Endothelial cell of umbilical vein (primary cell): ENCODE results near the gene SLC4A5. TPM values are rescaled to one million over a fixed set of nuclear protein-coding genes. Genes with fewer than 3 reads are reported as not detected.

ENCODE experiments used
- BruUV-seq: library from RNA; stranded (reverse); fragments of 400-500 nt; replicated peaks from 2 replicates; lab custom pipeline; 2021; lab: Mats Ljungman, UMichigan
- CTCF ChIA-PET: fragments of 300-600, 350-600 bp; sonication (Branson Sonifier 250); formaldehyde crosslinking; loops from one replicate; lab custom pipeline; 2021; ENCODE audit warnings: antibody characterized with exemption, inconsistent platforms; lab: Charles Lee
- POLR2A ChIA-PET: fragments of 300-600, 350-600 bp; sonication (Branson Sonifier 250); formaldehyde crosslinking; loops from one replicate; lab custom pipeline; 2021; ENCODE audit warnings: antibody characterized with exemption, inconsistent platforms; lab: Charles Lee
- DNase-seq: peaks from one replicate; pipeline ENCODE4 v3.0.0-alpha.2; 2011; ENCODE audit warnings: low read depth, low spot score
- FAIRE-seq: peaks from 2 replicates; lab custom pipeline; 2011; peaks lifted over from hg19 to GRCh38; lab: Jason Lieb, UNC
- H2AFZ ChIP-seq: 2 replicates; pipeline ENCODE4 v1.6.0; 2012; ENCODE audit warnings: low read depth, low read length, control low read depth, inconsistent platforms
- H3K27ac ChIP-seq: 2 replicates; pipeline ENCODE4 v1.5.1; 2011; ENCODE audit warnings: low read depth, mild to moderate bottlenecking, control low read depth, low read length, moderate library complexity; ENCODE audit not compliant: insufficient read depth
- H3K27me3 ChIP-seq, 2 experiments: 2 replicates each; pipeline versions ENCODE4 v1.6.0 to v1.6.1; 2011; ENCODE audit warnings: low read length in 2 of 2, mixed read lengths in 1 of 2; ENCODE audit not compliant: control insufficient read depth in 2 of 2, insufficient read depth in 2 of 2
- H3K36me3 ChIP-seq, 2 experiments: 2 replicates in 1 of 2; 3 replicates in 1 of 2; pipeline ENCODE4 v1.5.1; 2011; ENCODE audit warnings: low read length in 2 of 2, mild to moderate bottlenecking in 1 of 2, moderate library complexity in 1 of 2; ENCODE audit not compliant: control insufficient read depth in 2 of 2, insufficient read depth in 2 of 2; ENCODE audit errors: extremely low read depth in 1 of 2
- H3K4me1 ChIP-seq: 3 replicates; pipeline ENCODE4 v1.5.1; 2011; ENCODE audit warnings: mild to moderate bottlenecking, low read length; ENCODE audit not compliant: control insufficient read depth, insufficient read depth; ENCODE audit errors: extremely low read depth
- H3K4me2 ChIP-seq: 2 replicates; pipeline ENCODE4 v1.6.1; 2011; ENCODE audit warnings: low read length, control low read depth, mixed read lengths; ENCODE audit not compliant: insufficient read depth
- H3K4me3 ChIP-seq, 3 experiments: fragments of 200-600 bp in 1 of 3; sonication (generic), shearing (Covaris generic) in 1 of 3; replicated peaks in 1 of 3; 2 replicates each; pipeline ENCODE4 v1.5.1; 2011 to 2016; ENCODE audit warnings: control low read depth in 3 of 3, low read length in 3 of 3, mild to moderate bottlenecking in 2 of 3, inconsistent platforms in 1 of 3, low read depth in 1 of 3, moderate library complexity in 1 of 3; ENCODE audit not compliant: insufficient read depth in 1 of 3
- H3K79me2 ChIP-seq: 2 replicates; pipeline ENCODE4 v1.6.0; 2012; ENCODE audit warnings: low read length, inconsistent platforms; ENCODE audit not compliant: control insufficient read depth, insufficient read depth
- H3K9ac ChIP-seq: replicated peaks from 2 replicates; pipeline ENCODE3; 2011; ENCODE audit warnings: low read length, control low read depth; ENCODE audit not compliant: insufficient read depth; ENCODE audit errors: extremely low read depth
- H3K9me1 ChIP-seq: replicated peaks from 3 replicates; pipeline ENCODE4 v1.6.0; 2011; ENCODE audit warnings: mild to moderate bottlenecking, low read length; ENCODE audit not compliant: control insufficient read depth, insufficient read depth; ENCODE audit errors: extremely low read depth
- H3K9me3 ChIP-seq: replicated peaks from 2 replicates; pipeline ENCODE4 v1.5.1; 2012; ENCODE audit warnings: low read length, inconsistent platforms; ENCODE audit not compliant: control insufficient read depth, insufficient read depth
- H4K20me1 ChIP-seq: replicated peaks from 2 replicates; pipeline ENCODE3; 2011; ENCODE audit warnings: mild to moderate bottlenecking, low read length; ENCODE audit not compliant: control insufficient read depth, insufficient read depth; ENCODE audit errors: extremely low read depth
- CTCF ChIP-seq, 2 donors: IDR thresholded peaks; 1 replicate in 1 of 2; 2 replicates in 1 of 2; pipeline ENCODE4 v1.5.1; 2011; ENCODE audit warnings: low read length in 2 of 2, mild to moderate bottlenecking in 2 of 2, moderate library complexity in 2 of 2, control low read depth in 1 of 2, inconsistent platforms in 1 of 2, low read depth in 1 of 2; ENCODE audit not compliant: insufficient read depth in 1 of 2; ENCODE audit errors: extremely low read depth in 1 of 2
- EZH2 ChIP-seq: IDR thresholded peaks from 2 replicates; pipeline ENCODE4 v1.6.1; 2012; ENCODE audit warnings: borderline replicate concordance, low read depth, mild to moderate bottlenecking, moderate library complexity, low read length, inconsistent platforms; ENCODE audit not compliant: severe bottlenecking
- FOS ChIP-seq: IDR thresholded peaks from 2 replicates; pipeline ENCODE4 v1.6.1; 2011; ENCODE audit warnings: mild to moderate bottlenecking, low read length, moderate library complexity, borderline replicate concordance; ENCODE audit not compliant: insufficient read depth
- GATA2 ChIP-seq: IDR thresholded peaks from 2 replicates; pipeline ENCODE4 v1.7.0; 2011; ENCODE audit warnings: low read depth, mild to moderate bottlenecking, moderate library complexity, mixed read lengths, low read length; ENCODE audit not compliant: insufficient read length, insufficient read depth
- JUN ChIP-seq: IDR thresholded peaks from 2 replicates; pipeline ENCODE4 v1.6.1; 2011; ENCODE audit warnings: borderline replicate concordance, low read depth; ENCODE audit not compliant: insufficient read length, insufficient read depth
- MAX ChIP-seq: IDR thresholded peaks from 2 replicates; pipeline ENCODE4 v1.6.1; 2011; ENCODE audit not compliant: insufficient read depth, insufficient read length
- MYC ChIP-seq: IDR thresholded peaks from one replicate; pipeline ENCODE4 v1.6.1; 2011; ENCODE audit warnings: mild to moderate bottlenecking, low read depth, low read length
- POLR2A ChIP-seq: IDR thresholded peaks from 2 replicates; pipeline ENCODE4 v1.6.1; 2012; ENCODE audit warnings: low read depth, mild to moderate bottlenecking, control low read depth, low read length
- POLR2AphosphoS5 ChIP-seq: IDR thresholded peaks from 2 replicates; pipeline ENCODE4 v1.6.1; 2012; ENCODE audit warnings: low read depth, mild to moderate bottlenecking, control low read depth, low read length, moderate library complexity; ENCODE audit not compliant: insufficient read depth
- dilution Hi-C: fragments of 300-500 bp; cut with MboI; formaldehyde crosslinking; loops from one replicate; pipeline ENCODE4 v1.15.0; 2019; ENCODE audit warnings: low sequenced_read_pairs; ENCODE audit not compliant: extremely low pct_ligation_motif_present
- intact Hi-C: fragments of 100-400 bp; cut with micrococcal nuclease; formaldehyde crosslinking; loops from one replicate; pipeline ENCODE4 v1.10.0; 2022
- polyA plus RNA-seq, 4 experiments: library from polyadenylated mRNA; depleted of rRNA in 3 of 4; stranded (reverse) in 3 of 4; unstranded in 1 of 4; fragments of >200 nt; gene quantifications; 2 replicates each; pipeline versions ENCODE4 v1.2.1 to v1.2.3, GENCODE V29; 2011 to 2012; ENCODE audit warnings: missing spikeins in 1 of 4
- total RNA-seq: library from RNA; stranded (reverse); gene quantifications from 2 replicates; pipeline ENCODE4 v1.2.3, GENCODE V29; 2021

SLC4A5 gene
- total and polyA plus RNA-seq, 2 donors (not counting 3 experiments of a cell fraction or from before 2014, with no cell fraction given) = 0.12 to 0.97 TPM

GRCh38 chr2:74206180-74206688 is 137.0 kb downstream of the SLC4A5 start:
- intact Hi-C loops (no loop called here), dilution Hi-C loops (no loop called here)
- Histone ChIP-seq H3K4me3 (no peak overlapping the region), H3K9me1 (no peaks in the 10 kb centered on the region), H3K4me2 (peak overlapping the region; percentile 46), H4K20me1 (no peaks in the 10 kb centered on the region), H3K4me1 (peaks cover 16% of the 10 kb centered on the region), H3K9ac (peak overlapping the region; percentile 45), H3K27ac (peak overlapping the region; percentile 85), H3K36me3 (peaks cover 4 to 16% of the 10 kb centered on the region in 2 experiments), H3K27me3 (no peaks in the 10 kb centered on the region), H3K9me3 (no peaks in the 10 kb centered on the region), H3K79me2 (peaks cover 65% of the 10 kb centered on the region), H2AFZ (peak overlapping the region; percentile 14)
- TF ChIP-seq CTCF (IDR thresholded peaks at IDR 0.05; ENCODE audit: extremely low read depth in 1 of 2, insufficient read depth in 1 of 2, low read depth in 1 of 2, low read length in 2 of 2) (no peak), GATA2 (no peak), MYC (no peak), MAX (no peak), JUN (peak; percentile 61), POLR2A (no peak), POLR2AphosphoS5 (peak; percentile 18), FOS (peak; percentile 44), EZH2 (no peak)
- CTCF ChIA-PET = interaction anchor here (0.9 to 1.9 kb wide), 5 partner anchors 9 to 382 kb away, joined by 3 to 6 read pairs (median 3); no protein-coding TSS in a partner anchor
- BruUV-seq = no TSS peak
- DNase-seq = peak; percentile 76
- peak; percentile 47 for FAIRE-seq
- POLR2A ChIA-PET = interaction anchor here (0.7 kb wide), 1 partner anchor 28 kb away, joined by 6 read pairs; the partner anchor contains the start of gene MOB1A
